ENCODE measurements around the gene AHDC1. TPM values are rescaled to one million over a fixed set of nuclear protein-coding genes. Genes with fewer than 3 reads are reported as not detected.

Gene AHDC1
- total and polyA plus RNA-seq, 2 donors (not counting 1 experiment from before 2014, with no cell fraction given): 4.2 to 6.9 TPM

DNA sequence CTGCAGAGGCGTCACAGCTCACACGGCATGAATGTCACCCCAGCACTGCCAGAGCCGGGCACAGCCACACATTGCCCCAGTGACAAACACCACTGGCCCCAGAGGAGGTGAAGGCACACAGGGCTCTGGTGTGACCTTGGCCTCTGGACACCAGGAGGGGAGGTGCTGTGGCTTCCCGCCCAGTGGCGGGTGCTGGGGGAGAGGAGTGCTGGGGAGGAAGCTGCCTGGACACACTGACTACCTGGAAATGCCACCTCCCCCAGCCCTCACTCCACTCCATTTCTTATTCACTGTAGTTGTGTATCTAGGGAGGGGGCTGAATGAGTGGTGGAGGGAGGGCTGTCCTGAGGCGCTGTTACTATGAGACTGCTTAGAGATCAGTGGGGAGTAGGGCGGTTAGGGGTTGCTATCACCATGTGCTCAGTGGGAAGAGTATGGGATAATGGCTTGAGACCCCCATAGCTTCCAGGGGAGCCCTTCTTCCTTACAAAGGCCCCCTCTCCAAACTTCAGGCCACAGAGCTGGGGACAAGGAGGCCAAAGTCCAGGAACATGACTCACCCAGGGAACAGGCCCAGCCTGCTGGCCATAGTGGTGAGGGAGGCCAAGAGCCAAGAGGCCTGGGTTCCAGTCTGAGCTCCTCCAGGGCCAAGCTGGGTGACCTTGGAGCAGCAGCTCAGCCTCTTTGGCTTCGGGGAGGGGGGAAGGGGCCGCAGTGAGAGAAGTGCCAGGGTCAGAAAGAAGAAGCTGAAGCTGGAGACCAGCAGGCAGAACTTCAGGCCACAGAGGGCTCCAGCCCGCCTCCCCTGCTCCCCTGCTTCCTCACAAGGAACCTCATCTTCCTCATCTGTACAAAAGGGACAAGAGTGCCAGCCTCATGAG, 40.1 kb downstream of the AHDC1 start:
- no peak for TF ChIP-seq EZH2 (IDR thresholded peaks at IDR 0.05; ENCODE audit: low read length, missing control alignments)
- TF ChIP-seq, protein P1, sequence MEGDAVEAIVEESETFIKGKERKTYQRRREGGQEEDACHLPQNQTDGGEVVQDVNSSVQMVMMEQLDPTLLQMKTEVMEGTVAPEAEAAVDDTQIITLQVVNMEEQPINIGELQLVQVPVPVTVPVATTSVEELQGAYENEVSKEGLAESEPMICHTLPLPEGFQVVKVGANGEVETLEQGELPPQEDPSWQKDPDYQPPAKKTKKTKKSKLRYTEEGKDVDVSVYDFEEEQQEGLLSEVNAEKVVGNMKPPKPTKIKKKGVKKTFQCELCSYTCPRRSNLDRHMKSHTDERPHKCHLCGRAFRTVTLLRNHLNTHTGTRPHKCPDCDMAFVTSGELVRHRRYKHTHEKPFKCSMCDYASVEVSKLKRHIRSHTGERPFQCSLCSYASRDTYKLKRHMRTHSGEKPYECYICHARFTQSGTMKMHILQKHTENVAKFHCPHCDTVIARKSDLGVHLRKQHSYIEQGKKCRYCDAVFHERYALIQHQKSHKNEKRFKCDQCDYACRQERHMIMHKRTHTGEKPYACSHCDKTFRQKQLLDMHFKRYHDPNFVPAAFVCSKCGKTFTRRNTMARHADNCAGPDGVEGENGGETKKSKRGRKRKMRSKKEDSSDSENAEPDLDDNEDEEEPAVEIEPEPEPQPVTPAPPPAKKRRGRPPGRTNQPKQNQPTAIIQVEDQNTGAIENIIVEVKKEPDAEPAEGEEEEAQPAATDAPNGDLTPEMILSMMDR (conservative IDR thresholded peaks at IDR 0.05 in 1 of 2, IDR thresholded peaks at IDR 0.05 in 1 of 2; ENCODE audit: low read depth in 1 of 2, low read length in 2 of 2): no peak
- peak; percentile 56 to 58 for DNase-seq (ENCODE audit: low read depth in 2 of 2)
- H4K20me1 ChIP-seq (ENCODE audit: control insufficient read depth, extremely low read depth, insufficient read depth, low read length): no peaks in the 10 kb centered on the region
- H3K36me3 ChIP-seq (ENCODE audit: control insufficient read depth, insufficient read depth, low read length): no peaks in the 10 kb centered on the region
- peak overlapping the region in 1 of 4 experiments; percentile 22 for H3K4me3 ChIP-seq (replicated peaks in 1 of 4; ENCODE audit: control extremely low read depth in 1 of 4, insufficient read depth in 1 of 4, low read depth in 3 of 4, low read length in 4 of 4)
- H3K4me2 ChIP-seq (ENCODE audit: extremely low read depth, insufficient read depth, low read length): peak overlapping the region; percentile 75
- H3K9ac ChIP-seq (ENCODE audit: insufficient read depth, low read length): no peak overlapping the region
- H3K4me1 ChIP-seq (ENCODE audit: control insufficient read depth, extremely low read depth, insufficient read depth, low read length): peaks cover 76% of the 10 kb centered on the region
- H2AFZ ChIP-seq (ENCODE audit: low read length): no peak overlapping the region
- no peaks in the 10 kb centered on the region for H3K27me3 ChIP-seq (ENCODE audit: control insufficient read depth, insufficient read depth, low read length)
- H3K9me3 ChIP-seq (ENCODE audit: control insufficient read depth, insufficient read depth, low read depth, low read length): no peaks in the 10 kb centered on the region
- H3K79me2 ChIP-seq (ENCODE audit: control insufficient read depth, insufficient read depth, low read length): peaks cover 42% of the 10 kb centered on the region
- H3K27ac ChIP-seq (ENCODE audit: insufficient read depth, low read length): peak overlapping the region; percentile 47

DNA sequence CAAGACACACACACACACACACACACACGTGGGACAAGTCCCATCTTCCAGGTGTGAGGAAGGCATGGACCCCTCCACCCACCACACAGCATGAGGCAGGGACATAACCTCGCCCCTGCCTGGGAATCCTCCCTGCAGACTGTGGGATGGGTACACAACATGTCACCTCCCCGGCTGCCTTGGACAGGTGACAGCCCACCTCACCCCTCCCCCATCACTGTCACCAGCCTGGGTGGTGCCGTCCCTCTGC, 40.7 kb downstream of the AHDC1 start:
- Histone ChIP-seq H4K20me1 (ENCODE audit: control insufficient read depth, extremely low read depth, insufficient read depth, low read length) (no peaks in the 10 kb centered on the region), H3K4me3 (replicated peaks in 1 of 4; ENCODE audit: control extremely low read depth in 1 of 4, insufficient read depth in 1 of 4, low read depth in 3 of 4, low read length in 4 of 4) (no peak overlapping the region), H3K9me3 (ENCODE audit: control insufficient read depth, insufficient read depth, low read depth, low read length) (no peaks in the 10 kb centered on the region), H3K27me3 (ENCODE audit: control insufficient read depth, insufficient read depth, low read length) (no peaks in the 10 kb centered on the region), H2AFZ (ENCODE audit: low read length) (no peak overlapping the region), H3K4me1 (ENCODE audit: control insufficient read depth, extremely low read depth, insufficient read depth, low read length) (peaks cover 73% of the 10 kb centered on the region), H3K4me2 (ENCODE audit: extremely low read depth, insufficient read depth, low read length) (no peak overlapping the region), H3K79me2 (ENCODE audit: control insufficient read depth, insufficient read depth, low read length) (peaks cover 42% of the 10 kb centered on the region), H3K27ac (ENCODE audit: insufficient read depth, low read length) (peak overlapping the region; percentile 47), H3K36me3 (ENCODE audit: control insufficient read depth, insufficient read depth, low read length) (no peaks in the 10 kb centered on the region), H3K9ac (ENCODE audit: insufficient read depth, low read length) (no peak overlapping the region)
- no peak for DNase-seq (ENCODE audit: low read depth in 2 of 2)
- TF ChIP-seq, protein P1 (conservative IDR thresholded peaks at IDR 0.05 in 1 of 2, IDR thresholded peaks at IDR 0.05 in 1 of 2; ENCODE audit: low read depth in 1 of 2, low read length in 2 of 2): no peak
- TF ChIP-seq EZH2 (IDR thresholded peaks at IDR 0.05; ENCODE audit: low read length, missing control alignments): no peak

DNA sequence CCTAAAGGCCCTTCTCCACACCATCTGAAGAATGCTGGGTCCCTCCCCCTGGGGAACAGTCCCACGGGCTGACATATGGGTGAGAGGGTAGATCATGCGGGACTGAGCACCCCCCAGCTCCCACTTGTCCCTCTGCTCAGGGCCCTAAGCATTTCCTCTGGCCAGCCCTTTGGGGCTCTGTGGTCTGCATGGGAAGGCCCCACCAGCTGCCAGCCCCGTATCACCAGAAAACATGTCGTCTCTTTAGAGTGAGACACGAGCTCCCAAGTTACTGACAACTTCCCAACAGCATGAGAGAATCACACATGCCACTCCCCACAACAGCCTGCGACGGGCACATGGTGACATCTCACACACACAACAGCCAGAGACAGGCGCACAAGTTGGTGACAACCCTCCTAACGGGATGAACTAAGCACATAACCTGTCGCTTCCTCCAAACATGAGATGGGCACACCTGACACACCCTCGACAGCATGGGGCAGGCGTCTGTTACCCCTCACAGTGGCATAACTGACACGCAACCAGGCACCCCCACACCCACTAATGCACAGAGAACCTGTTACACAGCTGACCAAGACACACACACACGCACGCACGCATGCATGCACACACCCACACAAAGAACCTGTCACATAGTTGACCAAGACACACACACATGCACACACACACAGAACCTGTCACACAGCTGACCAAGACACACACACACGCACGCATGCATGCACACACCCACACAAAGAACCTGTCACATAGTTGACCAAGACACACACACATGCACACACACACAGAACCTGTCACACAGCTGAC, 41.2 kb downstream of the AHDC1 start:
- Histone ChIP-seq H3K9ac (ENCODE audit: insufficient read depth, low read length) (no peak overlapping the region), H3K9me3 (ENCODE audit: control insufficient read depth, insufficient read depth, low read depth, low read length) (no peaks in the 10 kb centered on the region), H4K20me1 (ENCODE audit: control insufficient read depth, extremely low read depth, insufficient read depth, low read length) (no peaks in the 10 kb centered on the region), H3K27me3 (ENCODE audit: control insufficient read depth, insufficient read depth, low read length) (no peaks in the 10 kb centered on the region), H3K36me3 (ENCODE audit: control insufficient read depth, insufficient read depth, low read length) (no peaks in the 10 kb centered on the region), H3K79me2 (ENCODE audit: control insufficient read depth, insufficient read depth, low read length) (peaks cover 42% of the 10 kb centered on the region), H2AFZ (ENCODE audit: low read length) (no peak overlapping the region), H3K4me3 (replicated peaks in 1 of 4; ENCODE audit: control extremely low read depth in 1 of 4, insufficient read depth in 1 of 4, low read depth in 3 of 4, low read length in 4 of 4) (peak overlapping the region in 1 of 4 experiments; percentile 25), H3K4me2 (ENCODE audit: extremely low read depth, insufficient read depth, low read length) (peak overlapping the region; percentile 71), H3K27ac (ENCODE audit: insufficient read depth, low read length) (no peak overlapping the region), H3K4me1 (ENCODE audit: control insufficient read depth, extremely low read depth, insufficient read depth, low read length) (peaks cover 72% of the 10 kb centered on the region)
- no peak for TF ChIP-seq EZH2 (IDR thresholded peaks at IDR 0.05; ENCODE audit: low read length, missing control alignments)
- TF ChIP-seq, protein P1 (conservative IDR thresholded peaks at IDR 0.05 in 1 of 2, IDR thresholded peaks at IDR 0.05 in 1 of 2; ENCODE audit: low read depth in 1 of 2, low read length in 2 of 2): no peak
- no peak for DNase-seq (ENCODE audit: low read depth in 2 of 2)

Measured in fibroblast of lung (primary cell).